Lung (tissue), 13 donors: ENCODE measurements around the gene TXLNG. TPM values are rescaled to one million over a fixed set of nuclear protein-coding genes. Genes with fewer than 3 reads are reported as not detected.

Source experiments
- ATAC-seq: fragments of 200-7000 bp; cut with Tn5 transposase; one replicate; pipeline ENCODE4 v1.9.1; 2020; ENCODE audit warnings: moderate number of reproducible peaks; ENCODE audit not compliant: insufficient read depth, low FRiP score
- DNase-seq, 3 donors: peaks; one replicate each; pipeline ENCODE4 v3.0.0-alpha.2; 2013 to 2017
- H3K27ac ChIP-seq, 2 donors: one replicate each; pipeline ENCODE4 v1.5.1; 2013; ENCODE audit warnings: mild to moderate bottlenecking in 2 of 2, moderate library complexity in 2 of 2, control low read depth in 1 of 2, inconsistent platforms in 1 of 2, low read depth in 1 of 2, low read length in 1 of 2
- H3K27me3 ChIP-seq, 3 donors: one replicate each; pipeline ENCODE4 v1.5.1; 2013; ENCODE audit warnings: low read length in 2 of 3; ENCODE audit not compliant: control insufficient read depth in 3 of 3, insufficient read depth in 3 of 3
- H3K36me3 ChIP-seq, 4 donors: one replicate each; pipeline ENCODE4 v1.5.1; 2013; ENCODE audit warnings: low read length in 4 of 4, mild to moderate bottlenecking in 1 of 4, moderate library complexity in 1 of 4; ENCODE audit not compliant: control insufficient read depth in 4 of 4, insufficient read depth in 4 of 4
- H3K4me1 ChIP-seq, 5 donors: one replicate each; pipeline ENCODE4 v1.5.1; 2013; ENCODE audit warnings: low read length in 5 of 5, mild to moderate bottlenecking in 2 of 5, moderate library complexity in 1 of 5; ENCODE audit not compliant: control insufficient read depth in 5 of 5, insufficient read depth in 5 of 5
- H3K4me3 ChIP-seq: one replicate; pipeline ENCODE4 v1.5.1; 2013; ENCODE audit warnings: mild to moderate bottlenecking, control low read depth, moderate library complexity
- H3K9ac ChIP-seq, 2 donors: one replicate each; pipeline ENCODE4 v1.5.1; 2013; ENCODE audit warnings: low read length in 2 of 2, control low read depth in 1 of 2; ENCODE audit not compliant: insufficient read depth in 1 of 2
- H3K9me3 ChIP-seq, 4 donors: one replicate each; pipeline ENCODE4 v1.5.1; 2013; ENCODE audit warnings: low read length in 3 of 4, mild to moderate bottlenecking in 1 of 4, moderate library complexity in 1 of 4; ENCODE audit not compliant: control insufficient read depth in 4 of 4, insufficient read depth in 3 of 4
- WGBS, 2 donors: extraction: QIAGEN DNeasy Blood & Tissue Kit; methylation state at CpG; one replicate each; pipeline ENCODE4 v1.1.7; 2013; 5-methylcytosine and 5-hydroxymethylcytosine counted together
- polyA plus RNA-seq, 2 donors: library from polyadenylated mRNA; stranded (reverse); fragments of 200-250 nt; gene quantifications; one replicate each; pipeline ENCODE4 v1.2.1, GENCODE V29; 2013
- small RNA-seq: library from RNA; depleted of rRNA; stranded (forward); fragments of <200 nt; gene quantifications from one replicate; pipeline ENCODE3, GENCODE V24; 2014; ENCODE audit warnings: low replicate concordance
- total RNA-seq, 2 donors: library from RNA; depleted of rRNA in 1 of 2; stranded (reverse); fragments of >200 nt in 1 of 2; gene quantifications; one replicate each; pipeline ENCODE4 v1.2.1, GENCODE V29; 2014 to 2021
- TF ChIP-seq, protein P1 (sequence below): IDR thresholded peaks from 2 replicates; pipeline ENCODE4 v1.5.1; 2012; ENCODE audit warnings: mild to moderate bottlenecking; ENCODE audit errors: control extremely low read depth, extremely low read depth
- donor health status: control.
- donor health status: control.
- donor health status: Bipolar disorder and iron deficiency.
- donor health status: healthy.
- donor health status: DM: yes; HTN: yes; CAD: no.

The TXLNG gene
- total and polyA plus RNA-seq, 4 donors: 7.5 to 15.4 (median 9.6) TPM

DNA sequence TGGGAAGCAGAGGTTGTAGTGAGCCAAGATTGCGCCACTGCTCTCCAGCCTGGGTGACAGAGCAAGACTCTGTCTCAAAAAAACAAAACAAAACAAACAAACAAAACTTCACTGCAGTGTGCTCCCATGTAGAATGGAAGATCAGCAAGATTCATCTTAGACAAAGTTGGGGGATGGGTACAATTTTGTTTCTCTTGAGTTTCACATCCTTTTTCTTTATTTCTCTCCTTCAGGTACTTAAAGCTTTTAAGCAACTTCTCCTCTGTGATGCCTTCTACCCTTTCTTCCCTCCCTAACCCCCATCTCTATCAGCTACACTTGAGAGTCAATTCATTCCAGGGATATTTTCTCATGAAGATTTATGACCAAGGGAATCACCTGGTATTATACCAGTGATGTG lies 99.4 kb downstream of the TXLNG start:
- Histone ChIP-seq H3K4me1 (no peaks in the 10 kb centered on the region), H3K9me3 (no peaks in the 10 kb centered on the region), H3K9ac (no peak overlapping the region), H3K4me3 (no peak overlapping the region), H3K36me3 (no peaks in the 10 kb centered on the region), H3K27ac (no peak overlapping the region), H3K27me3 (peaks cover 0 to 53% (median 40%) of the 10 kb centered on the region in 3 donors)
- TF ChIP-seq, protein P1, sequence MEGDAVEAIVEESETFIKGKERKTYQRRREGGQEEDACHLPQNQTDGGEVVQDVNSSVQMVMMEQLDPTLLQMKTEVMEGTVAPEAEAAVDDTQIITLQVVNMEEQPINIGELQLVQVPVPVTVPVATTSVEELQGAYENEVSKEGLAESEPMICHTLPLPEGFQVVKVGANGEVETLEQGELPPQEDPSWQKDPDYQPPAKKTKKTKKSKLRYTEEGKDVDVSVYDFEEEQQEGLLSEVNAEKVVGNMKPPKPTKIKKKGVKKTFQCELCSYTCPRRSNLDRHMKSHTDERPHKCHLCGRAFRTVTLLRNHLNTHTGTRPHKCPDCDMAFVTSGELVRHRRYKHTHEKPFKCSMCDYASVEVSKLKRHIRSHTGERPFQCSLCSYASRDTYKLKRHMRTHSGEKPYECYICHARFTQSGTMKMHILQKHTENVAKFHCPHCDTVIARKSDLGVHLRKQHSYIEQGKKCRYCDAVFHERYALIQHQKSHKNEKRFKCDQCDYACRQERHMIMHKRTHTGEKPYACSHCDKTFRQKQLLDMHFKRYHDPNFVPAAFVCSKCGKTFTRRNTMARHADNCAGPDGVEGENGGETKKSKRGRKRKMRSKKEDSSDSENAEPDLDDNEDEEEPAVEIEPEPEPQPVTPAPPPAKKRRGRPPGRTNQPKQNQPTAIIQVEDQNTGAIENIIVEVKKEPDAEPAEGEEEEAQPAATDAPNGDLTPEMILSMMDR: no peak
- 89 to 100% methylated on average over 1 of the region's 1 CpG for WGBS, 2 donors
- DNase-seq (no peak), ATAC-seq (no peak)

DNA sequence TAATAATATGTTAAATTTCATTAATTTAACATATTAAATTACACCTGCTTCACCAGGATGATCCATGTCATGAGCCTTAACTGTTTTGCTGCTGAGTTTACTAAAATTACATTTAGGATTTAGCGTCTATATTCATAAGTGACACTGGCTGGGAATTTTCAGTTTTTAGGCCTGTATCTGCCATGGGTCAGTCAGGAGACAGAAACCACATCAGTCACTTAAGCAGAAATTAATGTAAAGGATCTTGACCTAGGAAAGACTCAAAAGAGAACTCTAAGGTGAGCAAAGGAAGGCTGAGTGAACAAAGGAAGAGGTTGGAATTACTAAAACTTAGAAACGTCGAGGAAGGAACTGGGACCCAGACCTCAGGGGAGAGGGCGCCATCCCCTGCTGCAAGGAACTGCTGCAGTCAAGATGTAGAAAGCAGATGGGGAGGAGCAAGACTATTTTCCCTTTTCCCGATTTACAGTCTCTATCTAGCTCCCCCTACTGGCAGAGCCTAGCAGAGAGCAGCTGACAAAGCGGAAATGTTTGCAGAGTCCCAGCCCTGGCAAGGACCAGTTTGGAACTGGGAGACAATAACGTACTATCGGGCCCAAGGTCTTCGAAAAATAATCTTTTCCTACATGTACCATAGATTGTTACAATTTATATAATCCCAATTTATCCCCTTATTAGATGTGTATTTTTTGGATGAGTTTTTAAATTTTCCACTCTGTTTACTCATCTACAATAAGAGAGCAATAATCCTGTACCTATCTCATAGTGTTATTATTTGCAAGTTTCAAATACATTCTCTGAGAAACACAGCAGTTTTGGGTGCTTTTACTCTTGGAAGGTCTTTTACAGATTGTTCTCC lies 106.5 kb downstream of the TXLNG start:
- H3K36me3 ChIP-seq: no peaks in the 10 kb centered on the region
- H3K4me1 ChIP-seq: no peaks in the 10 kb centered on the region
- no peak overlapping the region for H3K9ac ChIP-seq
- DNase-seq: peak; percentile 68 to 89 (median 82)
- H3K27me3 ChIP-seq: peaks cover 2 to 30% (median 20%) of the 10 kb centered on the region in 3 donors
- H3K4me3 ChIP-seq: no peak overlapping the region
- H3K9me3 ChIP-seq: peaks cover 0 to 2% (median 0%) of the 10 kb centered on the region in 4 donors
- 13 to 15% methylated on average over 9 of the region's 9 CpGs for WGBS, 2 donors
- no peak overlapping the region for H3K27ac ChIP-seq
- TF ChIP-seq, protein P1: peak; percentile 78
- ATAC-seq: peak; percentile 91

Small RNAs within 50 kb of the gene (small RNA-seq; reads per million reads assigned to genes)
- not detected for gene RNU4-6P
- gene RNU7-56P: not detected
- not detected for gene RPL12P49

Other genes with a start within 250 kb of the TXLNG start
- gene S100G, start 136.3 kb upstream of the TXLNG start, total RNA-seq: not detected
- gene S100G, start 136.3 kb upstream of the TXLNG start, polyA plus RNA-seq: not detected
- 10 to 100 TPM in 1 of 2 donors, 1 to 10 TPM in 1; 9.3 to 36.8 TPM for gene CTPS2, start 73.8 kb upstream of the TXLNG start, total RNA-seq
- gene CTPS2, start 73.8 kb upstream of the TXLNG start, polyA plus RNA-seq: 10 to 100 TPM in 1 of 2 donors, 1 to 10 TPM in 1; 4.2 to 10.5 TPM
- gene SYAP1, start 66.9 kb upstream of the TXLNG start, total RNA-seq: 10 to 100 TPM; 31.1 to 32.0 TPM
- gene SYAP1, start 66.9 kb upstream of the TXLNG start, polyA plus RNA-seq: 10 to 100 TPM; 10.2 to 15.3 TPM
- 10 to 100 TPM; 82.8 to 84.6 TPM for gene RBBP7, start 83.9 kb downstream of the TXLNG start, total RNA-seq
- 100 to 1,000 TPM in 1 of 2 donors, 10 to 100 TPM in 1; 52.3 to 117 TPM for gene RBBP7, start 83.9 kb downstream of the TXLNG start, polyA plus RNA-seq
- 10 to 100 TPM; 11.3 to 18.4 TPM for gene REPS2, start 160.2 kb downstream of the TXLNG start, total RNA-seq
- 10 to 100 TPM in 1 of 2 donors, 1 to 10 TPM in 1; 8.0 to 12.0 TPM for gene REPS2, start 160.2 kb downstream of the TXLNG start, polyA plus RNA-seq